ENCODE data around the gene HMBS. TPM values are rescaled to one million over a fixed set of nuclear protein-coding genes. Genes with fewer than 3 reads are reported as not detected.
A peak's percentile ranks its signal among the peaks of the same experiment; 100 is the strongest.

The HMBS gene
- total RNA-seq, 4 donors from 2014 or later: 6.7 to 18.3 (median 10.6) TPM

GRCh38 chr11:119061256-119061655, 23.4 kb upstream of the HMBS start:
- H3K9me3 ChIP-seq: no peaks in the 10 kb centered on the region
- TF ChIP-seq CTCF (IDR thresholded peaks at IDR 0.05) (no peak), POLR2A (IDR thresholded peaks at IDR 0.05) (no peak), EP300 (IDR thresholded peaks at IDR 0.05) (no peak)
- no peaks in the 10 kb centered on the region for H3K36me3 ChIP-seq
- DNase-seq (ENCODE audit: low spot score in 2 of 2): no peak
- H3K4me1 ChIP-seq: peaks cover 0 to 36% (median 11%) of the 10 kb centered on the region in 4 donors
- 94 to 99% methylated on average over 3 of the region's 3 CpGs for WGBS, 2 donors
- H3K4me3 ChIP-seq: no peak overlapping the region
- H3K27ac ChIP-seq: no peak overlapping the region
- H3K27me3 ChIP-seq: no peaks in the 10 kb centered on the region

GRCh38 chr11:119062779-119063178, 21.9 kb upstream of the HMBS start:
- Histone ChIP-seq H3K9me3 (no peaks in the 10 kb centered on the region), H3K27ac (peak overlapping the region in 2 of 4 donors; percentile 38 to 40), H3K27me3 (no peaks in the 10 kb centered on the region), H3K4me1 (peaks cover 0 to 40% (median 10%) of the 10 kb centered on the region in 4 donors), H3K36me3 (no peaks in the 10 kb centered on the region), H3K4me3 (no peak overlapping the region)
- WGBS, 2 donors: 57 to 59% methylated on average over 5 of the region's 5 CpGs
- DNase-seq (ENCODE audit: low spot score in 2 of 2): no peak
- TF ChIP-seq CTCF (IDR thresholded peaks at IDR 0.05) (no peak), POLR2A (IDR thresholded peaks at IDR 0.05) (no peak), EP300 (IDR thresholded peaks at IDR 0.05) (no peak)

GRCh38 chr11:119065369-119065768, 19.3 kb upstream of the HMBS start:
- Histone ChIP-seq H3K36me3 (peaks cover 0 to 12% (median 0%) of the 10 kb centered on the region in 3 donors), H3K27ac (no peak overlapping the region), H3K27me3 (no peaks in the 10 kb centered on the region), H3K9me3 (no peaks in the 10 kb centered on the region), H3K4me3 (no peak overlapping the region), H3K4me1 (peaks cover 0 to 57% (median 12%) of the 10 kb centered on the region in 4 donors)
- 39 to 44% methylated on average over 4 of the region's 4 CpGs for WGBS, 2 donors
- DNase-seq (ENCODE audit: low spot score in 2 of 2): no peak
- no peak for TF ChIP-seq EP300 (IDR thresholded peaks at IDR 0.05)
- TF ChIP-seq CTCF (IDR thresholded peaks at IDR 0.05): peak in 2 of 5 experiments; percentile 13 to 15

GRCh38 chr11:119067371-119068222, 17.1 kb upstream of the HMBS start, which contains the start of gene VPS11:
VPS11 (plus strand) TSS chr11:119067818; CDS start chr11:119067824, 6 bp downstream.
- TF ChIP-seq CTCF (IDR thresholded peaks at IDR 0.05): peak in 1 of 5 experiments; percentile 45
- peak; percentile 93 to 95 for TF ChIP-seq EP300 (IDR thresholded peaks at IDR 0.05)
- TF ChIP-seq POLR2A (IDR thresholded peaks at IDR 0.05): peak; percentile 47 to 63
- H3K4me1 ChIP-seq: peaks cover 0 to 55% (median 12%) of the 10 kb centered on the region in 4 donors
- H3K27me3 ChIP-seq: no peaks in the 10 kb centered on the region
- peaks cover 0 to 34% (median 10%) of the 10 kb centered on the region in 3 donors for H3K36me3 ChIP-seq
- DNase-seq (ENCODE audit: low spot score in 2 of 2): peak; percentile 92 to 93
- H3K27ac ChIP-seq: peak within 1 kb of the TSS; percentile 57 to 93 (median 85)
- peak within 1 kb of the TSS; percentile 65 to 76 (median 70) for H3K4me3 ChIP-seq
- no peaks in the 10 kb centered on the region for H3K9me3 ChIP-seq
- WGBS, 2 donors: 0 to 1% methylated on average over 48 of the region's 49 CpGs

GRCh38 chr11:119077839-119078238, 6.8 kb upstream of the HMBS start:
- DNase-seq (ENCODE audit: low spot score in 2 of 2): no peak
- Histone ChIP-seq H3K27me3 (no peaks in the 10 kb centered on the region), H3K4me3 (no peak overlapping the region), H3K36me3 (peaks cover 9 to 98% (median 53%) of the 10 kb centered on the region in 3 donors), H3K4me1 (peaks cover 0 to 18% (median 0%) of the 10 kb centered on the region in 4 donors), H3K9me3 (no peaks in the 10 kb centered on the region), H3K27ac (no peak overlapping the region)
- 96 to 97% methylated on average over 11 of the region's 11 CpGs for WGBS, 2 donors
- TF ChIP-seq POLR2A (IDR thresholded peaks at IDR 0.05) (no peak), EP300 (IDR thresholded peaks at IDR 0.05) (no peak), CTCF (IDR thresholded peaks at IDR 0.05) (no peak)

All from tibial nerve (tissue), 4 donors.